Amygdala (tissue), 56 donors: Measurements from ENCODE around the gene NCOA3.
"Not testable (repeated sequence)": the region's sequence is repeated elsewhere in the genome, so short reads cannot be mapped to it uniquely, and the experiment has no call there.

Experiments
- DNase-seq, 56 donors: peaks; one replicate each; lab custom pipeline; 2025; lab: John Stamatoyannopoulos, UW

NCOA3 gene

DNA sequence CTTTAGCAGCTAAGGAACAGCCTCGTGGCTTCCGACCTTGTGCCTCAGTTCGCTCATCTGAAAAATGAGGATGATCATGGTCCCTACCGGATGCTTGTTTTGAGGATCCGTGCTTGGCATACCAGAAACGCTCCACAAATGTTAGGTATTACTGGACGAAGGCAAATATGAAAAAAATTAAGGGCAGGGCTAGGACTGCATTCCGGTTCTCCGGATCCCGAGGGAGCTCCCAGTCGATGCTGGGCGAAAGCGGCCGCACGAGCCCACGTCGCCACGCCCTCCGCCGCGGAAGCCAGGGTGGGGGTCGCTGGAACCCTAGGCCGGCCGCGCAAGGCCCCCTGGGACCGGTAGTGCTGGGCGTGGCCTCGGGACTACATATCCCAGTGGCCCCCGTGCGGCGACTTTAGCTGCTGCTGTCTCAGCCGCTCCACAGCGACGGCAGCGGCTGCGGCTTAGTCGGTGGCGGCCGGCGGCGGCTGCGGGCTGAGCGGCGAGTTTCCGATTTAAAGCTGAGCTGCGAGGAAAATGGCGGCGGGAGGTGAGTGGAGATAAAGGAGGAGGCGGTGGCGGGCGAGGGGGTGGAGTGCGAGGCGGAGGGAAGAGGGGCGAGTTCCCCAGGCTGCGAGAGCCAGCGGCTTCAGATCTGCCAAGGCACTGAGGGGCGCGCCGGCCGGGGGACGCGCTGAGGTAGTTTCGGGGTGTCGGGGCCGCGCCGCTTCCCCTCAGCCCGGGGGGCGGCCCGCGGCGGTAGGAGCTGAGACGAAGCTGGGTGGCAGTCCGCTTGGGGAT lies at the start of gene NCOA3:
Gene NCOA3, plus strand, starts transcription at position 406 of the 789 bp plus-strand sequence. CDS start 120,361 bp downstream, outside the sequence.
- DNase-seq: peak; percentile 27 to 96 (median 86)

DNA sequence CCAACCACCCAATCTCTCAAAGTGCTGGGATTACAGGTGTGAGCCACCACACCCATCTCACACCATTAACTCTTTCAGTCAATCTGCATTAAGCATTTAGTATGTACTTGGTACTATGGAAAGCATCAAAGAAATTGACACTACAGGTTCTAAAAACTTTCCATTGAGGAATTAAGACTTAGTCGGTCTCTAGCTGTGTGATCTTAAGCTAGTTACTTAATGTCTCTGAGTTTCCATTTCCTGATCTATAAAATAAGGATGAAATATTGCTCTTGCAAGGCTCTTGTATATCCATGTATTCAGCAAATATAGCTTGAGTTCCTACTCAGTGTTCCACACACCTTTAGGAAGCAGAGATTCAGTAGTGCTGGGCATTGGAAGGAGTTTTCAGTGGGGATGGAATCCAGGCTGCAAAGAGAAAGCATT lies 48.9 kb upstream of the NCOA3 start:
- DNase-seq: no peak

DNA sequence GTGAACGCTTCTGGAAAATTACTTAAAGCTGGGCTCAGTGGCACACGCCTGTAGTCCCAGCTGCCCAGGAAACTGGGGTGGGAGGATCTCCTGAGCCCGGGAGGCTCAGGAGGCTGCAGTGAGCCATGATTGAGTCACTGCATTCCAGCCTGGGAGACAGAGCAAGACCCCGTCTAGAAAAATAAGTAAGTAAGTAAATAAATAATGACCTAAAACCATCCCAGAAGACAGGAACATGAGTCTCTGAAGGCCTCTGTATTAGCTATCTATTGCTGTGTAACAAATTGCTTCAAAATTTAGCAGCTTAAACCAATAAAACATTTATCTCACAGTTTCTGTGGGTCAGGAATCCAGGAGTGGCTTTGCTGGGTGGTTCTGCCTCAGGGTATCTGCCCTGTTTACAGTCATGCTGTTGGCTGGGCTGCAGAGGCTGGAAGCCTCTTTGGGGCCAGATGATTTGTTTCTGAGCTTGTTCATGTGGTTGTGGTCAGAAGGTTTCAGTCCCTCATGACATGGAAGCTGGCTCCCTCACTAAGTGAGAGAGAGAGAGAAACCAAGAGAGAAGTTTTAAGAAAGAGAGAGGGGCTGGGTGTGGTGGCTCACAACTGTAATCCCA lies 48.4 kb upstream of the NCOA3 start:
- DNase-seq: no peak

DNA sequence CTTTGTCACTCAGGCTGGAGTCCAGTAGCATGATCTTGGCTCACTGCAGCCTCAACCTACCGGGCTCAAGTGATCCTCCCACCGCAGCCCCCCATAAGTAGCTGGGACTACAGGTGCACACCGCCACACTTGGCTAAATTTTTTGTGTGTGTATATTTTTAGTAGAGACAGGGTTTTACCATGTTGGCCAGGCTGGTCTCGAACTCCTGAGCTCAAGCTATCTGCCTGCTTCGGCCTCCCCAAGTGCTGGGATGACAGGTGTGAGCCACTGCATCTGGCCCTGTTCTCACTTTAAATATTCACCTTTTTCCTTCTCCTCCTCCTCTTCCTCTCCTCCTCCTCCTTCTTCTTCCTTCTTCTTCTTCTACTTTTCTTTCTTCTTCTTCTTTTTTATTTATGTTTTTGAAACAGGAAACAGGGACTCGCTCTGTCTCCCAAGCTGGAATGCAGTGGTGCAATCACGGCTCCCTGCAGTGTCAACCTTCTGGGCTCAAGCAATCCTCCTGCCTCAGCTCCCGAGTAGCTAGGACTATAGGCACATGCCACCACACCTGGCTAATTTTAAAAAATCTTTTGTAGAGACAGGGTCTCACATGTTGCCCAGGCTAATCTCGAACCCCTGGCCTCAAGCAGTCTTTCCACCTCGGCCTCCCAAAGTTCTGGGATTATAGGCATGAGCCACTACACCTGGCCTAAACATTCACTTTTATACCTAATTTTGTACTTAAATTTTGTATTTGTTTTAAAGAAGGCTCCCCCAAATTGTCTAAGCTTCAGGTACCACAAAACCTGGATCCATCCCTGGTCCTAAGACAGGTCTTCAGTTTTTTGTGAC lies 47.2 kb upstream of the NCOA3 start:
- DNase-seq: no peak

DNA sequence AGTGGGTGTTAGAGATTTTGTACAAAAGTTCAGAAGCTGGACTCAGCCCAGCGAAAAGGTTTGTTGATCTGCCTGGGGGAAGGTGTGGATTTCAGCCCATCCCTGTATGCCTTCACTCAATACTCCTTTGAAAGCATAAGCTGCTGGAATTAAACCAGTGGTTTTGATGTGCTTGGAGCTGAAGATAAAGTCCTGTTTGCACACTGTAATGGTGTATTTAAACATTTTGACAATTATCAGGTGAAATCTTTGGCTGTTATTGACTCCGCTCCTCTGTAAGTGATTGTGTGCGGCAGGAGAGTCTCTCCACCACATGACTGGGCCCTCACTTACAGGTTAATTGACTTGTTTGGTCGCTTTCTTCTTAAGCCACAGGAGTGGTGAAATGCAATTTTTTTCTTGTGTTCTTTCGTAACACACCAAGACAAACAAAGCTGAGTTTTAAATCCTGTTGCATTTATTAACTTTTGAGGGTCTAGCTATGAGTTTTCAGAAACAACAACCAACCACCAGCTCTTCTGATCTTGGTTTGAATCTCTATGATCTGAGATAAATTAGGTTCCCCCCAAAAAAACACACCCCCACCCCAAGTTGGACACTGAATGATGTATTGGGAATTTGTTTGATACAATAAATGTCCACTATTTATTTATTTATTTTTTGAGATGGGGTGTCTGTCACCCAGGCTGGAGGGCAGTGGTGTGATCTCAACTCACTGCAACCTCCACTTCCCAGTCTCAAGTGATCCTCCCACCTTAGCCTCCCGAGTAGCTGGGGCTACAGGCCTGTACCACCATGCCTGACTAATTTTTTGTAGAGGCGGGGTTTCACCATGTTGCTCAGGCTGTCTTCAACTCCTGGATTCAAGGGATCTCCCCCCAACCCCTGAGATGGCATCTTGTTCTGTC lies 46.3 kb upstream of the NCOA3 start:
- no peak for DNase-seq

DNA sequence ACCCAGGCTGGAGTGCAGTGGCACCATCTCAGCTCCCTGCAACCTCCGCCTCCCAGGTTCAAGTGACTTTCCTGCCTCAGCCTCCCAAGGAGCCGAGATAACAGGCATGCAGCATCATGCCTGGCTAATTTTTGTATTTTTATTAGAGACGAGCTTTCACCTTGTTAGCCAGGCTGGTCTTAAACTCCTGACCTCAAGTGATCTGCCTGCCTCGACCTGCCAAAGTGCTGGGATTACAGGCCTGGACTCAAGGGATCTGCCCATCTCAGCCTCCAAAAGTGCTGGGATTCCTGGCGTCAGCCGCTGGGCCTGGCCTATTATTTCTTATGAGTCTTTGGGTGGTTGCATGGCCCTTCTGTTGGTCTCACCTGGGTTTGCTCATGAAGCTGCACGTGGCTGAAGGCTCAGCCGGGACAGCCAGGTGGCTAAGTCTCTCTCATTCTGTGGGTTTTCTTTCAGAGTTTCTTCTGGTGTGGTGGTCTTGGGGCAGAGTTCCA lies 45.6 kb upstream of the NCOA3 start:
- no peak for DNase-seq

DNA sequence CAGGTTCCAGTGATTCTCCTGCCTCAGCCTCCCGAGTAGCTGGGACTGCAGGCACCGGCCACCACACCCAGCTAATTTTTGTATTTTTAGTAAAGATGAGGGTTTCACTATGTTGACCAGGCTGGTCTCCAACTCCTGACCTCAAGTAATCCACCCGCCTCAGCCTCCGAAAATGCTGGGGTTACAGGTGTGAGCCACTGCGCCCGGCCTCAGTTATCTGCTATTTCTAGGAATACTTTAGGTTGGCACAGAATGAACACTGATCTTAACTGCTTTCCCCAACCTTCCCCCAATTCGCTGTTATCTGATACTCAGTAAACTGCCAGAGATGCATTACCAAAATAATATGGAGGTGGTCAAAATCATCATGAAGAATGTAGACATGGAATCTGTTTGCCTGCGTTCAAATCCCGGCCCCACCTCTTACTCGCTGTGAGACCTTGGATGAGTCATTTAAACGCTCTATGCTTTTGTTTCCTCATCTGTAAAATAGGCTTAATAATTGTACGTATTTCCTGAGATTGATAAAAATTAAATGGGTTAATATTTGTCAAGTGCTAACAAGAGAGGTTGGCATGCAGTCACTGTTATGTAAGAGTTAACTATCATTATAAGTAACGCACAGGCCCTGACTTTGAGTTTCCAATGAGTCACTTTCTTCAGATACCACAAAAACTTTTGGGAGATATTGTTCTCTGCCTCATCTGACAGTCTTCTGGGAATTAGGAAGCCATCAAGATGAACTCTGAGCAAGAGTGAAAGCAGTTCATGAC lies 44.5 kb upstream of the NCOA3 start:
- DNase-seq: no peak

DNA sequence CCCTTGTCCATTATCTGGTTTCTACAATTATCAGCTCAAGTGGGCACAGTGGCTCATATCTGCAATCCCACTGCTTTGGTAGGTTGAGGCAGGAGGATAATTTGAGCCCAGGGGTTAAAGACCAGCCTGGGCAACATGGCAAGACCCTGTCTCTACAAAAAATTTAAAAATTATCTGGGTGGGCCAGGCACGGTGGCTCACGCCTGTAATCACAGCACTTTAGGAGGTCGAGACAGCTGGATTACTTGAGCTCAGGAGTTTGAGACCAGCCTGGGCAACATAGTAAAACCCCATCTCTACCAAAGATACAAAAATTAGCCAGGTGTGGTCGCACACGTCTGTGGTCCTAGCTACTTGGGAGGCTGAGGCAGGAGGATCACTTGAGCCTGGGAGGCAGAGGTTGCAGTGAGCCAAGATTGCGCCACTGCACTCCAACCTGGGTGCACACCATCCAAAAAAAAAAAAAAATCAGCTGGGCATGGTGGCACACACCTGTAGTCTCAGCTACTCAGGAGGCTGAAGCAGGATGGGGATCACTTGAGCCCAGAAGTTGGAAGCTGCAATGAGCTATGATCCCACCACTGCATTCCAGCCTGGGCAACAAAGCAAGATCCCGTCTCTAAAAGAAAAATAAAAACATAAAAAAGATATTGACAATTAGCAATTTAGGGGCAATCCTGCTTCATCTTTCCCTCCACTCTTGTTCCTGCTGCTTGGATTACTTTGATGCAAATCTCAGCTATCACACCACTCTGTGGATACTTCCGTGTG lies 43.2 kb upstream of the NCOA3 start:
- not testable (repeated sequence) for DNase-seq

DNA sequence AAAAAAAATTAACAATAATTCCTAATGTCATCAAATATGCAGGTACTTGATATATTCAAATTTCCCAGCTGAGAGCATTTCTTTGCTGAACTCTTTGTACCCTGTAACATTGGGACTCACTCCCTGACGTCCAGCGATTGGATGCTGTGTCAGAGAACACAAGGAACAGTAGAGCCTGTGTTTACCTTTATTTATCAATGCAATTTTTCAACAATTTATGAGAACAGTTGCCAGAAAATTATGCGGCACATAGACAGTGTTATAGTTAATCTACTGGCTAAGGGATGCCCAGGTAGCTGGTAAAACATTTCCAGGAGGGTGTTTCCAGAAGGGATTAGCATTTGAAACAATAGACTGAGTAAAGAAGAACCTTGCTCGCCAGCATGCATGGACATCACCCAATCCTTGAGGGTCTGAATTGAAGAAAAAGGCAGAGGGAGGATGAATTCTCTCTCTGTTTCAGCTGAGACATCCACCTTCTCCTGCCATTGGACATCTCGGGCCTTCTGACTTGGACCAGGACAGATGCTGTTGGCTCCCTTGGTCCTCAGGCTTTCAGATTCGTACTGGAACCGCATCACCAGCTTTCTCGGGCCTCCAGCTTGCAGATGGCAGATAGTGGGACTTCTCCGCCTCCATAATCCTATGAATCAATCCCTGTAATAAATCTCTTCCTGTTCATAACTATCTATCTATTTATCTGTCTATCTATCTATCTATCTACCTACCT lies 42.2 kb upstream of the NCOA3 start:
- no peak for DNase-seq

DNA sequence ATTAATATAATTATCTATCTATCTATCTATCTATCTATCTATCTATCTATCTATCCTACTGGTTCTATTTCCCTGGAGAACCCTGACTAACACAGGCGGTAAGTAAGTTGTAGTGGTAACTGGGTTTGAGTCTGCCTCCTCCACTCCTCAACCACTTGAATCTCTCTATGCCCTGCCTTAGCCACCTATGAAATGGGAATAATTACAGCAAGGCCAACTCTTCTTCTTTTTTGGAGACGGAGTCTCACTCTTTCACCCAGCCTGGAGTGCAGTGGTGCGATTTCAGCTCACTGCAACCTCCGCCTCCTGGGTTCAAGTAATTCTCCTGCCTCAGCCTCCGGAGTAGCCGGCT lies 41.0 kb upstream of the NCOA3 start:
- DNase-seq: not testable (repeated sequence)

DNA sequence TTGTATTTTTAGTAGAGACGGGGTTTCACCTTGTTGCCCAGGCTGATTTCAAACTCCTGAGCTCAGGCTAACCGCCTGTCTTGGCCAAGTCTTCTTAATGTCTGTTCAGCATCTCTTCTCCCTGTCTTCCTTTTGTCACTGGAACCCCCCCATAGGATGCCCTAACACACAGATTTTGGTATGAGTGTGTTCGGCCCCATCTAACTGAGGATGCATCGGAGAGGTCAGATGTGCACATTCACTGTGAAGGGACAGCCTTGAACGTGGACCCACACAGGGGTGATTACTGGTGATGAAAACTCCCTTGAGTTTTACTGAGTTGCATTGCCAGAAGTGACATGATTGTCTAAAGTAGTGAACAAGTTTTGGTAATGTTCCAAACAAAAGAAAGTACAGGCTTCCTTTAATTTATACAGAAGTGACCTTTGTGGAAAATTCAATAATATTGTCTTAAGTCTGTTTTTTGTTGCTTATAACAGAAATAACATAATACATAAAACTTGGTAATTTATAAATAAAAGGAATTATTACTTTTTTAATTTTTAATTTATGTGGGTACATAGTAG lies 40.5 kb upstream of the NCOA3 start:
- DNase-seq: no peak

DNA sequence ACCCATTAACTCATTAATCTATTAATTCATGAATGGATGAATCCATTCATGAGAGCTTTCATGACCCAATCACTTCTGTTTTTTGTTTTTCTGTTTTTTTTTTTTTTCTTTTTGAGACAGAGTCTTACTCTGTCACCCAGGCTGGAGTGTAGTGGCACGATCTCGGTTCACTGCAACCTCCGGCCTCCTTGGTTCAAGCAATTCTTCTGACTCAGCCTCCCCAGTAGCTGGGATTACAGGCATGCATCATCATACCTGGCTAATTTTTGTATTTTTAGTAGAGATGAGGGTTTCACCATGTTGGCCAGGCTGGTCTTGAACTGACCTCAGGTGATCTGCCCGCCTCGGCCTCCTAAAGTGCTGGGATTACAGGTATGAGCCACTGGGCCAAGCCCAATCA lies 39.8 kb upstream of the NCOA3 start:
- DNase-seq: not testable (repeated sequence)

DNA sequence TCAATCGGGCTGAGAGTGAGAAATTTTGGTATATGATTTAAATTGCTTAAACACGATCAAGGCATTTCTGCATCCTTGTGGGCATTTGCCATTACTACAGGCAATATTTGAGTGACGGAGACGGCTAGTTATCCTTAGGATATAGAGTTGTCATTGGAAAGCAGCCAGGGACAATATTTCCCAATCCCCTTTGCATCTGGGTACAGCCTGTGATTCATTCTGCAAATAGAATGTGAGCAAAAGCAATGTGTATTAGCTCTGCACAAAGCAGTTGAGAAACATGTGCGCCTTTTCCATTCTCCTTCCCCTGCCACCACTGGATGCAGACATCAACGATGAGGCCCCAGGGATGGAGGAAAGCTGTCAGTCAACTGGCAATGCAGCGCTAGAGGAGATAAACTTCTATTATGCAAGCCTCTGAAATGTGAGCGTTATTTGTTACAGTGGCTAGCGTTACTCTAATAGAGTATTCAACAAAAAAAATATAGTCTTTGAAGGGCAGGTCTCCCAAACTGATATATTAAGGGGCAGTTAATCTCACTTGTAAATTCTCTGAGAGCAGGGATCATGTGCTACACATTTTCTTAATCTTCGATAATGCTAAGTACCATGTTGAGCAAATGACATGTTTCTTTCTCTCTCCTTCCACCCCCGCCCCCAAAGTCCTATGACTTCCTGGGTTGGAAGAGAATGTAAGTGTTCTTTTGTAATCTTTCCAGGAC lies 37.1 kb upstream of the NCOA3 start:
- DNase-seq: peak in 10 of 56 donors; percentile 1 to 44 (median 10)

DNA sequence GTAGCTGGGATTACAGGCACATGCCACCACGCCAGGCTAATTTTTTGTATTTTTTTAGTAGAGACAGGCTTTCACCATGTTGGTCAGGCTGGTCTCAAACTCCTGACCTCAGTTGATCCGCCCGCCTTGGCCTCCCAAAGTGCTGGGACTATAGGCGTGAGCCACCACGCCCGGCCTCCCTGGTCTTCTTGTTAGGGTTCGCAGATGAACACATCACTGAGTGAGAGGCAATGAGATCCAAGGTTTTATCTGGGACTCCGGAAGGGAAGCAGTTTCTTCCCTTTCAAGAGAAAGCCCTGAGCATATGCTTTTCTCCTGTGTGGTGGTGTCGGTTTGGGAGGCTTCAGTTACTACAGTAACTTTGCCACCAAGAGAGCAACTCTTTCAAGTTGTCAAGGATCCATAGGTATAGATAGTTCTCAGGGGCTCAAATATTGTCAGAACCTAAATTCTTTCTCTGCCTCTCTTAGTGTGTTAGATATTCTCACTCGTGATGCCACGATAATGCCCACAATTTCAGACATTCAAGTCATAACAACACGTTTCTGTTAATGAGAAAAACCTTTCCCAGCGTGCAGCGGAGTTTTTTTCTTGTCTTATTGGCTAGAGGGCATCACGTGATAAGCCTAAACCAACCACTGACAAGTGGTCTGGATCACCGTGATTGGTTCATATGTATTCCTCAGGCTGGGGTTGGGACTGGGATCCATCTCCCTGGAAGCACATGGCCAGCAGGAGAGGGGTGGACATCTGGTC lies 36.2 kb upstream of the NCOA3 start:
- DNase-seq: no peak

DNA sequence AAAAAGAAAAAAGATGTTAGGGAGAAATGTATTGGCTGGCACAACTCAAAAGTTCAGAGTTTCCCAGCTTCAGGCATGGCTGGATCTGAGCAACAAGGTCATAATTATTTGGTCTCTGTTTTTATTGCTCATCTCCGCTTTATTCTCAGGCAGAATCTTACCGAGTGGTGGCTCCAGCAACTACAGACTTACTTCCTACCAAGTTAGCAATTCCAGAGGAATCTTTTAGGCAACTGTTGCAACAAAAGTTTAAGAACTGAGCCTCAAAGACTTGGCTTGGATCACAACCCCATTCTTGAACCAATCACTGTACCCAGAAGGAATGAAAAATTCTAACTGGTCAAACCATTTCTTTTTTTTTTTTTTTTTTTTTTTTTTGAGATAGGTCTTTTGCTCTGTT lies 35.5 kb upstream of the NCOA3 start:
- no peak for DNase-seq
